Suppressor macrophage treated with lipopolysaccharide for 4 hours (primary cell): ENCODE data around the gene SLC2A14.
"Not testable (repeated sequence)": the region's sequence is repeated elsewhere in the genome, so short reads cannot be mapped to it uniquely, and the experiment has no call there.

Experiments used
- DNase-seq: peaks from one replicate; pipeline ENCODE4 v3.0.0-alpha.2; 2020

The SLC2A14 gene

DNA sequence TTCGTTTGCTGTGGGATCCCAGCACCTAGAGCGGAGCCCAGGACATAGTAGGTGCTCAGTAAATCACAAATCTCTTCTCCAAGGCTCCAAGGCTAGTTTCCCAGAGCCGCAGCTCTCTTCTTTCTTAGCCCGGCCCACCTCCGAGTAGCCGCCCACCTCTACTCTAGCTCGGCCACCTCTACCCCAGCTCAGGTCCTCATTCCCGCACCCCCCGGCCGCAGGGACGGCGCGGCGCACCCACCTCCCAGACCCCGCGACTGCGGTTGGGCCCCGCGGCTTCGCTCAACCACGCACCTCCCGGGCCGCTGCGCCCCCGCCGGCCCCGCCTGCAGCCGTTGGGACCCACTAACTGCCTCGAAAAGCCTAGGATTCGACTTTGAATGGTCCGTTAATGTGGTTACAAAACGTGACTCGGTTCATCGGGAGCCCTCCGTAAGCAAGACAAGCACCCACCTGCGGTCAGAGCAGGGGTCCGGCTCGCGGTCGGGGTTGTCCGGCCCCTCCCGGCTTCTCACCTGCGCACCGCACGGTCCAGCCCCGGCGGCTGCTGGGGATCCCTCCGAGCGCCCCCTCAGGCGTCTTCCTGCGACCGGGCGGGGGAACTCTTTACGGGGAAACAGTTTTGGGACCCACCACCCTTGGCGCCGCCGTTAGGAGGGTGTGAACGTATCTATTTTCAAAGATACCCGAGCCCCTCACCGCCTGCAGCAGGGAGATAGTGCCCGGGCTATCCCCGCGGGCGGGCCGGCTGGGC, at the start of gene SLC2A14:
SLC2A14 (minus strand) TSS at position 350 of the 754 bp plus-strand sequence. CDS start 3,035 bp downstream, outside the sequence.
- DNase-seq, result no peak

DNA sequence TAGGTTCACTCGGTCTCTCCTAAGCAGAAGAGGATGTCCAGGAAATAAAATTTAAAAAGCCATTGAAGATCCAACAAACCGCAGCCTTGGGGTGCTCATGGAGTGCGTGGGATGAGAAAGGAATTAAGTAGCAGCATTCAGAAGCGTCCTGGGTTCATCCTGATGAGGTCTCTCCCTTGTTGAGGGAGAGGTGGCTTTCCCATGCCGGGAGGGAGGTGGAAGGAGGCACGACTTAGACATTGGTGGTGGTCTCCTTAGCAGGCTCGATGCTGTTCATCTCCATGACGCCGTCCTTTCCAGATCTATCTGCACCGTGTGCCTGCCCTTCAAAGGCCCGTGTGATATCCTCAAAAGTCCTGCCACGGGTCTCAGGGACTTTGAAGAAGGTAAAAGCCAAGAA, 48.5 kb upstream of the SLC2A14 start:
- DNase-seq, result not testable (repeated sequence)

DNA sequence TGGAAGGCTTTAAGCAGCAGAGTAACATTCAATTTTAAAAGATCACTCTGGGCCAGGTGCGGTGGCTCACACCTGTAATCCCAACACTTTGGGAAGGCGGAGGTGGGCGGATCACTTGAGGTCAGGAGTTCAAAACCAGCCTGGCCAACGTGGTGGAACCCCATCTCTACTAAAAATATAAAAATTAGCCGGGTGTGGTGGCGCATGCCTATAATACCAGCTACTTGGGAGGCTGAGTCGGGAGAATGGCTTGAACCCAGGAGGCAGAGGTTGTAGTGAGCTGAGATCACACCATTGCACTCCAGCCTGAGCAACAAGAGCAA, 45.5 kb upstream of the SLC2A14 start:
- not testable (repeated sequence) for DNase-seq

DNA sequence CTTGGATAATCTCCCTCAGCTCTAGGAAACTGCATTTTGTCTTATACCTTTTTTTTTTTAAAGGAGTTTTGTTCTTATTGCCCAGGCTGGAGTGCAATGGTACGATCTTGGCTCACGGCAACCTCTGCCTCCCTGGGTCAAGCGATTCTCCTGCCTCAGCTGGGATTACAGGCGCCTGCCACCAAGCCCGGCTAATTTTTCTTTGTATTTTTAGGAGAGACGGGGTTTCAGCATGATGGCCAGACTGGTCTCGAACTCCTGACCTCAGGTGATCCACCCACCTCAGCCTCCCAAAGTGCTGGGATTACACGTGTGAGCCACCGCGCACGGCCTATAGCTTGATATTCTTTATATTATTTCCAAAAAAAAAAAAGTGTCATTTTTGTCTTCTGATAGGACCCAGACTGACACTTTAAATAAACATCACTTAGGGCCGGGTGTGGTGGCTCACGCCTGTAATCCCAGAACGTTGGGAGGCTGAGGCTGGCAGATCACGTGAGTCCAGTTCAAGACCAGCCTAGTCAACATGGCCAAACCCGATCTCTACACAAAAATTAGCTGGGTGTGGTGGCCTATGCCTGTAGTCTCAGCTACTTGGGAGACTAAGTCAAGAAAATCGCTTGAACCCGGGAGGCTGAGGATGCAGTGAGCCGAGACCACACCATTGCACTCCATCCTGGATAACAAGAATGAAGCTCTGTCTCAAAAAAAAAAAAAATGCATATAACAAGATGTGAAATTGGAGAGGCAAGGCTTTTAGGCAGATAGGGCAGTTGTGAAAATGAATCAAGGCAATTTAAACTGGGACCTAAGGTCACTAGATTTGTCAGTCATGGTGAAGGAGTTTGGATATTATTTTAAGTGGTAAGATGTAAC, 44.9 kb upstream of the SLC2A14 start:
- DNase-seq, result no peak

DNA sequence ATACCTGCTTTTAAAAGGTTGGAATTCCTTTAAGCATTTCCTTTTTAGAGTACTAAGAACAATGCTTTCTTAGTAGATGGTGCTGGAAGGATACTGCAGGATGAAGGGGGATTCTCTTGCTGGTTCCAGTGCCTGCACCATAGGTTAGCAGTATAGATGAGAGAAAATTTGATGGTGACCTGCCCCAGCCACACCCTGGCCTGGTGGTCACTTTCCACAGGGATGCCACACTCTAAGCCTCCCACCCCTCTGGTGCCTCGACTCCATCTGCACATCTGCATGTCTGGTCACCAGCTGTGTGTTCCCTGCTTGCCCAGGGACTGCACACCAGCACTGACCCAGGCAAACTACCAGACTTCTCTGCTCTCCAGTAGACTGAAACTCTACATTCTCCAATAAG, 44.2 kb upstream of the SLC2A14 start:
- no peak for DNase-seq

DNA sequence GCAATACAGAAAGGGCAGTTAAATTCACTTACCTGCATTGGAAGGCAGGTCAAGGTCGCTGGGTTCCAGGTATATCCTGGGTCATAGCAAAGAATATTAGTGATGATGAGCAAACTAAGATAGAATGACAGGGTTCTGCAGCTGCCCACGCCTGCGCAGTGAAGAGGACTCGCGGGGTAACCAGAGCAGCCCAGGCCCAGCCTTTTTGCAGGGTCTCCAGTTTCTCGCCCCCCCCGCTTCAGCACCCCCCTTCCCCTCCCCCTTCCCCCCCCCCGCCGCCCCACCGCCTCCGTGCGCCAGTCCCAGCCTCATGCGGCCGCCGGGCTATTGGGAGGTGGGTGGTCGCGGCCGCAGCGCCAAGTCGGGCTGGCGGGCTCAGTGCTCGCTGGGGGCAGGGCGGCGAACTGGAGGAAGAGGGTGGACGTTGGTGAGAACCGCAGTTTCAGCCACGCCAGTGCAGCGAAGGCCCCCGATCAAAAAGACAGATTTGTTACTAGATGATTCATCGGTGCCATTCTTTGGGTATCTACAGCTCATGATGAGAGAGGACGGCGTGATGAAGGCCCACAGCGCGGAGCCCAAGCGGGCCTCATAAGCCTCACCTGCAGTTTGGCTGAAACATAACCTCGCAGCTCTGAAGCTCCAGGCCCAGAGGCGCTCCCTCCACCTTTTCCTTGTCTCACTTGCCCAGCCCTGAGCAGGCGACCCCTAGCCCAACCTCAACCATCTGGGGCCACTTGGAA, 43.1 kb upstream of the SLC2A14 start:
- DNase-seq, result no peak

DNA sequence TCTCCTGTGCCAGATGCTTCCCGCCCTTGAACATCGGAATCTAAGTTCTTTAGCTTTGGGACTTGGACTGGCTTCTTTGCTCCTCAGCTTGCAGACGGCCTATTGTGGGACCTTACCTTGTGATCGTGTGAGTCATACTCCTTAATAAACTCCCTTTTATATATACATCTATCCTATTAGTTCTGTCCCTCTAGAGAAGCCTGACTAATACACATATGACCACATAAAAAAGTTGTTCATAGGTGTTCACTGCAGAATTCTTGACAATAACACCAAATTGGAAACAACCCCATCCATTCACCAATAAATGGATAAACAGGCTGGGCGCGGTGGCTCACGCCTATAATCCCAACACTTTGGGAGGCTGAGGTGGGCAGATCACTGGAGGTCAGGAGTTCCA, 37.4 kb upstream of the SLC2A14 start:
- not testable (repeated sequence) for DNase-seq

DNA sequence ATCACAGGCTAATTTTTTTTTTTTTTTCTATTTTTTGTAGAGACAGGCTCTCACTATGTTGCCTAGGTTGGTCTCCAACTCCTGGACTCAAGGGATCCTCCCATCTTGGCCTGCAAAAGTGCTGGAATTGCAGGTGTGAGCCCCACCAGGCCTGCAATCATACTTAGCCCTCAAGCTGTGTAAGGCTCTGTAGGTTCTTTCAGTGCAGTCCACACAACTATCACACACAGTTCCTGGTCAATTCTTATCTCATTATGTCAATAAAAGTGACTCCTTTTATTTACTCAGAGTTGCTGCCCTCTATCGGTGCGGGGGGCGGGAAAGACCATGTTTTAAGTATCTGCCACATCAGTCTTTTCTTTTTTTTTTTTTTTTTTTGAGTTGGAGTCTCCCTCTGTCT, 34.3 kb upstream of the SLC2A14 start:
- peak; percentile 53 for DNase-seq

DNA sequence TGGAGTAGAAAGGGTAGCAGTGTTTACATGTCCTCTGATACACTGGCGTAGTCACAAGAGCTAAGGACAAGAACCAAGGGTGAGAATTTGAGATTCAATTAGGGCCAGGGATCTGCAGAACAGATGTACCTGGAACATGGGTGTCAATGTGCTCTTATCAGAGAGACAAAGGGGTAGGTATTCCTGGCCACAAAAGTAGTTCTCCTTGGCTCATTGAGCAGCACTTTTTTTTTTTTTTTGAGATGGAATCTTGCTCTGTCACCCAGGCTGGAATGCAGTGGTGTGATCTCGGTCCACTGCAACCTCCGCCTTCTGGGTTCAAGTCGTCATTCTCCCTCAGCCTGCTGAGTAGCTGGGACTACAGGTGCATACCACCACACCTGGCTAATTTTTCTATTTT, 33.6 kb upstream of the SLC2A14 start:
- not testable (repeated sequence) for DNase-seq

DNA sequence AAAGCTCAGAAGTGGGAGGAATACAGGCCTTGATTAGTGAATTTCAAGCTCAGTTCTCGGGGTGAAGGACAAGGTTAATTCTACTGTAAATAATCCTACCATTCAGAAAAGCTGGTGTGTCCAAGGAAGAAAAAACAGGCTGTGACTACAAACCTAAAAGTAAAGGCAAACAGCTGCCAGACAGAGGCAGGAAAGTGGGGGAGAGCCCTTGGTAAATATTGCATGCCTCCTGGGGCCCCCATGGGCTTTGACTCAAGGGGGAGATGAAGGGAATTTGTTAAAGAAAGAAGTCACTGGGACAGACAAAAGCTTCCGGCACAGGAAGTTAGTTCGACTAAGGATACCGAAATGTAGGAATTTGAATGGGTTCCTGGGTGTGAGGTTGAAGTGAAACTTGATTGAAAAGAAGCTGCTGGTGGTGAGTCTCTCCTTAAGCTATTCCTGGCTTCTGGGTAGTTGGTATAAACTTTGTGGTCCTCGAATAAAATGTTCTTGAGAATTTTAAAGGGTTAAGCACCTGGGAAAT, 32.9 kb upstream of the SLC2A14 start:
- DNase-seq, result not testable (repeated sequence)

DNA sequence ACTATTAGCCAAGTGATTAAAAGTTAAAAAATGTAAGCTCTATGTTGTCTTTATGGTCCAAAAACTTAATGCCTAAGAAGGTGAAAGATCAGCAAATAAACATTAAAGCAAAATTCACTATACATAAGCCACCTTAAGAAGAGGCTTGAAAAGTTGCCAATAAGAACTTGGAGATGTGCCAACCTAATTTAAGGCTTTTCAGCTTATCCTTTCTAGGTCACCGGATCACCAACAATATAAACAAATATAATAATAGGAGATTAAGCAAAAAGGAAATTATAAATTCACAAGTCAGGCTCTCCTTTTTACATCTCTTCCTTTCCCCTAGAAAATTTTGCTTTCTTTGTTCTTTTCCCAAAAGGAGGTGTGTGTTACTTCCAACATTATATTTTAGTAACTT, 32.4 kb upstream of the SLC2A14 start:
- no peak for DNase-seq

DNA sequence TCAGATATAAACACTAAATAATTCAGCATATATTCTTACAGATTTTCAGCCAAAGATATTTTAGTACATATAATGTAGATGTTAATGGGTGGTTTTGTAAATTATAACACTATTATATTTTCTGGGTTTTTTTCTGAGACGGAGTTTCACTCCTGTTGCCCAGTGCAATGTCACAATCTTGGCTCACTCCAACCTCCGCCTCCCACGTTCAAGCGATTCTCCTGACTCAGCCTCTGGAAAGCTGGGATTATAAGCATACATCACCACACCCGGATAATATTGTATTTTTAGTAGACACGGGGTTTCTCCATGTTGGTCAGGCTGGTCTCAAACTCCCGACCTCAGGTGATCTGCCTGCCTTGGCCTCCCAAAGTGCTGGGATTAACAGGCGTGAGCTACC, 29.7 kb upstream of the SLC2A14 start:
- not testable (repeated sequence) for DNase-seq

DNA sequence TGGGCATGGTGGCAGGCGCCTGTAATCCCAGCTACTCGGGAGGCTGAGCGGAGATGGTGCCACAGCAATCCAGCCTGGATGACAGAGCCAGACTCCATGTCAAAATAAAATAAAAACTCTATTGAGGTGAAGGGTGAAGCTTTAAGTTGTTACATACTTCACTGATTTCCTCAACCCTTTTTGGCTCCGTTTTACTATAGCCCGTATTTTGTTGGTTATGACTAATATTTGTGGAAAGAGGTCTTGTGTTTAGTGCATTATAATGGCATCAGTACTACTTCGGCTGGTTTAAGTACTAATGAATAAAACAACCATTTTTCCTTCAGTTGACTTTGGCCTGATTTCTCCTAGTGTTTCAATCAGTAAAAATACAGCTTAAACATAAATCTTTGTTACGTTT, 27.0 kb upstream of the SLC2A14 start:
- no peak for DNase-seq

DNA sequence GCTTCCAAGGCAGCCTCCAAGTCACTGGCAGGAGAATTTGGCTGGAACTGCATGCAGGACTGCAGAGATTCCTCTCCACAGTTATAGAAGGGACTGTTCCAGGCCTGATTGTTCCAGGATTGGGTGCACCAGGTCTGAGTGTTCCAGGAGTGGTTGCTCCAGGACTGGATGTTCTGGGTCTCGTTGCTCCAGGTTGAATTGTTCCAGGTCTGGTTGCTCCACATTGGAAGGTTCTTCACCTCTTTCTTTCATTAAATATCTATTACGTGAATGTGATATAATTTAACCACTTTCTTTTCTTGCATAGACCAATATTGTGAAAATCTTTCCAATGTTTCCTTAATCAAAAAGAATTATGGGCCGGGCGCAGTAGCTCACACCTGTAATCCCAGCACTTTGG, 24.0 kb upstream of the SLC2A14 start:
- not testable (repeated sequence) for DNase-seq

DNA sequence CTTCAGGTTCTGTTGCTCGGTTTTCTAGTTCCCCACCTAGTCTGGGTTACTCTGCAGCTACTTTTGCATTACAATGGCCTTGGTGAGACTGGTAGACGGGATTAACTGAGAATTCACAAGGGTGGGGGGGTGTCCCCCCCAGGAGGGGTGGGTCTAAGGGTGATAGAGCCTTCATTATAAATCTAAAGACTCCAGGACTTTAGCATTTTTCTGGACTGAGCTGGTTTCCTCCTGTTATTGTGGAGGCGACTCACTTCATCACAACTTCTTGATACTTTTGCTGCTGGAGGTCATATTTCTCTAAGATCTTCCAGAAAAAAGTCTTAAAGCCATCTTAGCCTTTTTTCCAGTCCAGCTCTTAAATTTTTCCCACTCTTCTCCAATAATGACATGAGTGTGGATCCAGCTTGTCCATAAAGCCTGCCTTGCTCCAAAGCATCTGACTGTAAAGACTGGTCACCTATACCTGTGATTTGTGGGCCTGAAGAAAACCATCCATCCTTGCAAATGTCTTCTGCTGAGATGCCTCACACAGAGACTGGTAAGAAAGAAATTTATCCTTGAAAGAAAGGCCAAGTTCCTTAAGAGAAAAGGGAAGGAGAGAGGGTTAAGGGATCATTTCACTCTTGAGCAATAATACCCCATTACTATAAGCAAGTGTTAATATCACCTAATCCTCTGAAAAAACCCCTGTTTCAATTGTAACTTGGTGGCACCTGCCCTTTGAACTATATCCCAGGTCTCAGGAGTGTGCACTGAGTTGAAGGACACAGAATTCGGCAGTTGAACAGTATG, 19.7 kb upstream of the SLC2A14 start:
- peak; percentile 33 for DNase-seq

DNA sequence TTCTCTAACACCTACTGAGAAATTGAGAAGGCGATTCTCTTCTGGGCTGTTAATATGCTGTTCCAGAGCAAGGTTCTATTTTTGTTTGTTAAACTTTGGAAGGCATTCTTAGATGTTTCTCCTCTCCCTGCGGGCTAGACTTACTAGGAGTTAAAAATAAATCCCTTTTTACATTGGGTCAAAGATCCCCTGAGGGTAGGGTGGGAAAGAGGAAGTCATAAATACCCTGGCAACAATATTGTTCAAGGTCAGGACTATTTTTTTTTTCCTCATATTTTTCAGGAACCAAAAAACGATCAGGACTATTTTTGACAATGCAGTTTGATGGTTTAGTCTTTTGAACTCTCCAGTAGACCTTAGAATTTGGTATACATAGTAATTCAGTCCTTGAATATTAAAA, 12.0 kb upstream of the SLC2A14 start:
- peak; percentile 31 for DNase-seq

DNA sequence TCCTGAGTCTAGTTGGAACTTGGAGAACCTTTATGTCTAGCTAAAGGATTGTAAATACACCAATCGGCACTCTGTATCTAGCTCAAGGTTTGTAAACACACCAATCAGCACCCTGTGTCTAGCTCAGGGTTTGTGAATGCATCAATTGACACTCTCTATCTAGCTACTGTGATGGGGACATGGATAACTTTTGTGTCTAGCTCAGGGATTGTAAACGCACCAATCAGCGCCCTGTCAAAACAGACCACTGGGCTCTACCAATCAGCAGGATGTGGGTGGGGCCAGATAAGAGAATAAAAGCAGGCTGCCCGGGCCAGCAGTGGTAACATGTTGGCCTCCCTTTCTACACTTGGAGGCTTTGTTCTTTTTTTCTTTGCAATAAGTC, 9.0 kb upstream of the SLC2A14 start:
- not testable (repeated sequence) for DNase-seq

DNA sequence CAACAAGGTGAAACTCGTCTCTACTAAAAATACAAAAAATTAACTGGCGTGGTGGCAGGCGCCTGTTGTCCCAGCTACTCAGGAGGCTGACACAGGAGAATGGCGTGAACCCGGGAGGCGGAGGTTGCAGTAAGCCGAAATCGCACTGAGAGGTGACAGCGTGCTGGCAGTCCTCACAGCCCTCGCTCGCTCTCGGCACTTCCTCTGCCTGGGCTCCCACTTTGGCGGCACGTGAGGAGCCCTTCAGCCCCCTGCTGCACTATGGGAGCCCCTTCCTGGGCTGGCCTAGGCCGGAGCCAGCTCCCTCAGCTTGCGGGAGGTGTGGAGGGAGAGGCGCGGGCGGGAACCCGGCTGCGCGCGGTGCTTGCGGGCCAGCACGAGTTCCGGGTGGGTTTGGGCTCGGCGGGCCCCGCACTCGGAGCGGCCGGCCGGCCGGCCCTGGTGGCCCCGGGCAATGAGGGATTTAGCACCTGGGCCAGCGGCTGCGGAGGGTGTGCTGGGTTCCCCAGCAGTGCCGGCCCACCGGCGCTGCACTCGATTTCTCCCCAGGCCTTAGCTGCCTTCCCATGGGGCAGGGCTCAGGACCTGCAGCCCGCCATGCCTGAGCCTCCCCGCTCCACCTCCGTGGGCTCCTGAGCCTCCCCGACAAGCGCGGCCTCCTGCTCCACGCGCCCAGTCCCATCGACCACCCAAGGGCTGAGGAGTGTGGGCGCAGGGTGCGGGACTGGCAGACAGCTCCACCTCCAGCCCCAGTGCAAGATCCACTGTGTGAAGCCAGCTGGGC, 8.4 kb upstream of the SLC2A14 start:
- DNase-seq, result not testable (repeated sequence)

DNA sequence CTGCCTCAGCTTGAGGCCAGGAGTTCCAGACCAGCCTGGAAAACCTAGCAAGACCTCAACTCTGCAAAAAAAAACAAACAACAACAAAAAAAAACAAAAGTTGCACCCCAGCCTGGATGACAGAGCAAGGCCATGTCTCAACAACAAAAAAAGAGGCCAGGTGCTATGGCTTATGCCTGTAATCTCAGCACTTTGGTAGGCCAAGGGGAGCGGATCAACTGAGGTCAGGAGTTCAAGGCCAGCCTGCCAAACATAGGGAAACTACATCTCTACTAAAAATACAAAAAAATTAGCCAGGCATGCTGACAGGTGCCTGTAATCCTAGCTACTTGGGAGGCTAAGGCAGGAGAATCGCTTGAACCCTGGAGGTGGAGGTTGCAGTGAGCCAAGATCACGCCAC, 6.5 kb upstream of the SLC2A14 start:
- no peak for DNase-seq

DNA sequence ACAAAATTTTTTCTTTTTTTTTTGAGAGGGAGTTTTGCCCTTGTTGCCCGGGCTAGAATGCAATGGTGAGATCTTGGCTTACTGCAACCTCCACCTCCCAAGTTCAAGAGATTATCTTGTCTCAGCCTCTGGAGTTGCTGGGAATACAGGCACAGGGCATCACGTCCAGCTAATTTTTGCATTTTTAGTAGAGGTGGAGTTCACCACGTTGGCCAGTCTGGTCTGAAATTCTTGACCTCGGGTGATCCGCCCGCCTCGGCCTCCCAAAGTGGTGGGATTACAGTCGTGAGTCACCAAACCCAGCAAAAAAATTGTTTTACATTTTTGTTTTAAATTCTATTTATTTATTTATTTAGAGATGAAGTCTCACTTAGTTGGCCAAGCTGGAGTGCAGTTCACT, 4.7 kb upstream of the SLC2A14 start:
- no peak for DNase-seq

DNA sequence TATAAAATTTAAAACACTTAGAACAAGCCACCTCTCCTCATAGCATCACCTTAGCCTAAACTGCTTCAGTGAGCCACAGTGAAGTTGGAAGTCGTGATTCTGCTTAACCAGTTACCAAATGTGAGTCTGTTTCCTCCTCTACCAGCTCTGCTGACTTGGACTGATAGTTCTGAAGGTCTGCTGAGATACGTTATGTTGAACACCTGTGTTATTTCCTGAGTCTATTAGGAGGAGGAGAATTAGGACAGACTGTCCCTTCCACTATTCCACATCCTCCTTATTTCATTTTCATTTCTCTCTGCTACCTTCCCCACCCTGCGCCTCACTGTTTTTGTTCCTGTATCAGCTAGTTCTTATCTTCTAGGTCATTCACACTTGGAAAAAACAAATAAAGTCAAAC, 2.4 kb downstream of the SLC2A14 start:
- no peak for DNase-seq

DNA sequence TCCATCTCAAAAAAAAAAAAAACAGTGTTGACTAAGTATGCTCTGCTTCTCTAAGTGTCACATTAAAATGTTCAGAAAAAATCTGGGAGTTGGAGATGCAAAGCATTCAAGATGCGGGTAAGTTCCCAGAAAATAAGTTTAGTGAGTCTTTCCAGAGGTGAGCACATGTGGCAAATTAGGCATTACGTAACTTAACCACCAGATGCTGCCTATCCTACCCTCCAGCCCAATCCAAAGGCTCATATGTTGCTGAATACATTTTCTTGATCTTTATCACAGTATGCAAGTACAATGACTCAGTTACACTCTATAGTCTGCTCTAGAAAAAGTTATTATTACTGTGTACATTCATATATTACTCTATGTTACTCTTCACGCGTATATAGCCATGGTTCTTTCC, 3.6 kb downstream of the SLC2A14 start:
- DNase-seq, result no peak
